Osteocyte (in vitro differentiated cells): ENCODE results near the gene LGR6. TPM values are rescaled to one million over a fixed set of nuclear protein-coding genes. Genes with fewer than 3 reads are reported as not detected.

Experiments
- DNase-seq: peaks from one replicate; pipeline ENCODE4 v3.0.0; 2021; ENCODE audit warnings: mixed read lengths; ENCODE audit not compliant: unreplicated experiment; ENCODE audit errors: extremely low spot score
- H3K27ac Mint-ChIP-seq: one replicate; pipeline ENCODE4 v1.8.0; 2021; ENCODE audit warnings: mild to moderate bottlenecking, mixed read lengths; ENCODE audit not compliant: unreplicated experiment
- H3K27me3 Mint-ChIP-seq: one replicate; pipeline ENCODE4 v1.8.0; 2021; ENCODE audit warnings: mixed read lengths; ENCODE audit not compliant: unreplicated experiment
- H3K36me3 Mint-ChIP-seq: one replicate; pipeline ENCODE4 v1.8.0; 2021; ENCODE audit warnings: mixed read lengths; ENCODE audit not compliant: unreplicated experiment
- H3K4me1 Mint-ChIP-seq: one replicate; pipeline ENCODE4 v1.8.0; 2021; ENCODE audit warnings: mixed read lengths; ENCODE audit not compliant: unreplicated experiment
- H3K4me3 Mint-ChIP-seq: one replicate; pipeline ENCODE4 v1.8.0; 2021; ENCODE audit warnings: mild to moderate bottlenecking, moderate library complexity, mixed read lengths; ENCODE audit not compliant: unreplicated experiment
- H3K9me3 Mint-ChIP-seq: one replicate; pipeline ENCODE4 v1.8.0; 2021; ENCODE audit warnings: mixed read lengths; ENCODE audit not compliant: unreplicated experiment
- total RNA-seq: library from RNA; stranded (reverse); gene quantifications from 2 replicates; pipeline ENCODE4 v1.2.1, GENCODE V29; 2021
- TF ChIP-seq, protein P1 (sequence below): fragments of 200-600 bp; sonication (generic); IDR thresholded peaks from 2 replicates; pipeline ENCODE4 v1.5.0; 2021; ENCODE audit warnings: antibody characterized with exemption, mild to moderate bottlenecking, moderate library complexity

LGR6 gene
- total RNA-seq, 1 donor from 2014 or later: 9.9 TPM

DNA sequence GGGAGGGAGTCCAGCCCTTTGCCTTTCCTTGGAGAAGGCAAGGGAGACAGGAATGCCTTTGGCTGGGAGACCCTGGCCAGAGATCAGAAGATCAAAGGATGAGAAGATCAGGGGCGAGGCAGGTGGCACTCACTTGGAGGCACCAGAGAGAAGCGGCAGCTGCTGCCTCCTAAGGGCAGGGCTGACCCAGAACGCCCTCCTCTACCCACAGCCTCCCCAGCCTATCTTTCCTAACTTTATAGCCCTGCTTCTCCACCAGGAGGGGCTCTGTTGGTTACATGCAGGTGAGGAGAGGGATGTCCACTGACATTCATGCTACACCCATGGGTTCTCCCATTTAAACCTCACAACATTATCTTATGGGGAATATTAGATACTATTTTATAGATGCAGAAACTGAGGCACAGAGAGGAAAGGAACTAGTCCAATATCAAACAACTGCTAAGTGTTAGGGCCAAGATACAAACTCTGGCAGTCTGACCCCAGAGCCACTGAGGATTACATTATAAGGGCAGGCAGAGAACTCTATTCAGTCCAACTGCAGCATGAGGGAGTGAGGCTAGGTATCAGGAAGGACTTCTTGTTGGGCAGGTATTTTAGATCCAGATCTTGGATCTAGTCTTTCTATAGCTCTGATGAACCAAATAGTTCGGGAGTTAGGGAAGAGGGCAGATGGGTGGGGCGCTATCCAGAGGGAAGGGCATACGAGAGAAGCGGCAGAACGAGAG is 19.9 kb downstream of the LGR6 start:
- H3K27ac Mint-ChIP-seq: peak overlapping the region; percentile 53
- H3K27me3 Mint-ChIP-seq: peaks cover 18% of the 10 kb centered on the region

DNA sequence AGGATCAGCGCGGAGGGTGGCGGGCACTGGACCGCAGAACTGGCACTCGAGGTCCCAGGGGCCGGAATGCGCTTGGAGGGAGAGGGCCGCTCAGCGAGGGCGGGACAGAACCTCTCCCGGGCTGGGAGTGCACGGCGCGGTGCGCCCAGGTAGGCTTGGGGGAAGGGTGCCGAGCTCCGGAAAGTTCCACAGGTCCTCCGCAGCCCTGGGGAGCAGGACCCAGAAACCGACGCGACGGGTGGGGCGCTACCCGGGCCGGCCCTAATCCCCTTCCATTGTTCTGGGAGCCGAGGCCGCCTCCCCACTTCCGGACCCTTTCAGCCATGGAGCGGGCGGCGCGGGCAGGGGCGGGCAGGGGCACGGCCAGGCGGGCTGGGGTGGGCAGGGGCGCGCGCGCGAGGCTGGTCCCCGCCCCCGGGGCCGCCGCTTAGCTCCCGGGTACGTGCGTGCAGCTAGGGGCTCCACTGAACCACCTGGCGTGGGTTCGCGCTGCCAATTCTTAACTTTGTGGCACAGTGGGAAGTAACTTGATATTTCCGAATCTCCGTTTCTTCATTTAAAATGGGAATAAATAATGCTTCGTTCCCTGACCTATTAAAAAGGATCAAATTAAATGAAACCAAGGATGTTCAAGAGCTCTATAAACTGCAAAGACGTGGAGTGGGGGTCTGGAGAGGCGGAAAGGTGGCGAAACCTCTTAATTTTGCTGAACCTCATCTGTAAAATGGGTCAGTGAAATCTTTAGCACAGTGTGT is 20.7 kb downstream of the LGR6 start:
- Mint-ChIP-seq H3K4me3 (peak overlapping the region; percentile 72), H3K9me3 (no peaks in the 10 kb centered on the region), H3K27me3 (peaks cover 24% of the 10 kb centered on the region), H3K36me3 (no peaks in the 10 kb centered on the region), H3K27ac (peak overlapping the region; percentile 53), H3K4me1 (peaks cover 43% of the 10 kb centered on the region)
- TF ChIP-seq, protein P1, sequence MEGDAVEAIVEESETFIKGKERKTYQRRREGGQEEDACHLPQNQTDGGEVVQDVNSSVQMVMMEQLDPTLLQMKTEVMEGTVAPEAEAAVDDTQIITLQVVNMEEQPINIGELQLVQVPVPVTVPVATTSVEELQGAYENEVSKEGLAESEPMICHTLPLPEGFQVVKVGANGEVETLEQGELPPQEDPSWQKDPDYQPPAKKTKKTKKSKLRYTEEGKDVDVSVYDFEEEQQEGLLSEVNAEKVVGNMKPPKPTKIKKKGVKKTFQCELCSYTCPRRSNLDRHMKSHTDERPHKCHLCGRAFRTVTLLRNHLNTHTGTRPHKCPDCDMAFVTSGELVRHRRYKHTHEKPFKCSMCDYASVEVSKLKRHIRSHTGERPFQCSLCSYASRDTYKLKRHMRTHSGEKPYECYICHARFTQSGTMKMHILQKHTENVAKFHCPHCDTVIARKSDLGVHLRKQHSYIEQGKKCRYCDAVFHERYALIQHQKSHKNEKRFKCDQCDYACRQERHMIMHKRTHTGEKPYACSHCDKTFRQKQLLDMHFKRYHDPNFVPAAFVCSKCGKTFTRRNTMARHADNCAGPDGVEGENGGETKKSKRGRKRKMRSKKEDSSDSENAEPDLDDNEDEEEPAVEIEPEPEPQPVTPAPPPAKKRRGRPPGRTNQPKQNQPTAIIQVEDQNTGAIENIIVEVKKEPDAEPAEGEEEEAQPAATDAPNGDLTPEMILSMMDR: no peak
- DNase-seq: no peak

More for the DNA sequence above, 19.9 kb downstream of the LGR6 start:
- no peak for DNase-seq
- H3K9me3 Mint-ChIP-seq: no peaks in the 10 kb centered on the region
- TF ChIP-seq, protein P1: peak; percentile 52
- peaks cover 38% of the 10 kb centered on the region for H3K4me1 Mint-ChIP-seq
- peak overlapping the region; percentile 72 for H3K4me3 Mint-ChIP-seq
- no peaks in the 10 kb centered on the region for H3K36me3 Mint-ChIP-seq

DNA sequence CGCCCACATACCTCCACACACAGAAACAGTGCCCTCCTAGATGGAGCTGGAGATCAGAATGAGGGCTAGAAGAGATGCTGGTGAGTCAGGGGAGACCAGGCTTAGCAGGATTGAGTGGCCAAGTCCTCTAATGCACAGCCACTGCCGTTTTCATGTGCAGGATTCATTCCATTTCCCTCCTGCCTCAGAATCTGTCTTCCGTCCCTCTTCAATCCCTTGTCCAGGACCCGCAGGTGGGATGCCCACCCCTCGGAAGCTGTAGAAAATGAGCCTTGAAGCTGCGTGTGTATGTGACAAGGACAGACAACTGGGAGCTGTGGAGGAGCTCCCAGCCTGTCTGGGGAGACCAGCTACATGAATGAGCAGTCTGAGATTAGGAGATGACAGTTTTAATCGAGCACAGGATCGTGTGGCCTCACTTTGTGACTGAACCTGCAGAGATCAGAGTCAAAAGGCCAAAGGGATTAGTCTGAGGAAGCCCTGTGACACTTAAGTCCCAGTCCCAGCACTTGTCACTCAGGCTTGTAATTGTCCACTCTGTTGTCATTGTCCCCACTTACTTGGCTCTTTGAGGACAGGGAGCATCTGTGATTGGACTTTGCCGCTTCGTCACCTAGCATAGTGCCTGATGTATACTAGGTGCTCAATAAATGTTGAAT is 22.0 kb downstream of the LGR6 start:
- H3K9me3 Mint-ChIP-seq: no peaks in the 10 kb centered on the region
- no peak for DNase-seq
- peaks cover 39% of the 10 kb centered on the region for H3K4me1 Mint-ChIP-seq
- H3K27me3 Mint-ChIP-seq: peaks cover 24% of the 10 kb centered on the region
- H3K4me3 Mint-ChIP-seq: no peak overlapping the region
- no peak overlapping the region for H3K27ac Mint-ChIP-seq
- H3K36me3 Mint-ChIP-seq: no peaks in the 10 kb centered on the region
- TF ChIP-seq, protein P1: no peak

DNA sequence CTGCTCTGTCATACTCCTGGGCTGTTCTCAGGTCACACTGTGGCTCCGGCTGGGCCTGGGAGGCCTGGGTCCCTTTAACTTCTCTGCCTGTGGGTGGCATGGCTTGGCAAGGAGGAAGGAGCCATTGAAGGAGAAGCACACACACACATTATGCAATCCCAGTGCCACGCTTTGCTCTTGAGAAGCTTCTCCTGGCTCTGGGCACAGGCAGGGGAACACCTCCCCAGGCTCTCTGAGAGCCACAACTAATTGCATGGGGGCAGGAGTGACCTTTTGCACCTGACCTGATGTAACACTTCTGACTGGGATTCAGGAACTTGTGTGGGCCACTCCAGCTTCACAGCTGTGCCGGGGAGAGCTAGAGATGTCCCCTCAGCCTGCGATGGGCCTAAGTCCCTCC is 23.1 kb downstream of the LGR6 start:
- H3K4me3 Mint-ChIP-seq: no peak overlapping the region
- peak overlapping the region; percentile 77 for H3K27ac Mint-ChIP-seq
- peaks cover 45% of the 10 kb centered on the region for H3K4me1 Mint-ChIP-seq
- DNase-seq: no peak
- peaks cover 24% of the 10 kb centered on the region for H3K27me3 Mint-ChIP-seq
- H3K36me3 Mint-ChIP-seq: no peaks in the 10 kb centered on the region
- TF ChIP-seq, protein P1: no peak
- H3K9me3 Mint-ChIP-seq: no peaks in the 10 kb centered on the region

DNA sequence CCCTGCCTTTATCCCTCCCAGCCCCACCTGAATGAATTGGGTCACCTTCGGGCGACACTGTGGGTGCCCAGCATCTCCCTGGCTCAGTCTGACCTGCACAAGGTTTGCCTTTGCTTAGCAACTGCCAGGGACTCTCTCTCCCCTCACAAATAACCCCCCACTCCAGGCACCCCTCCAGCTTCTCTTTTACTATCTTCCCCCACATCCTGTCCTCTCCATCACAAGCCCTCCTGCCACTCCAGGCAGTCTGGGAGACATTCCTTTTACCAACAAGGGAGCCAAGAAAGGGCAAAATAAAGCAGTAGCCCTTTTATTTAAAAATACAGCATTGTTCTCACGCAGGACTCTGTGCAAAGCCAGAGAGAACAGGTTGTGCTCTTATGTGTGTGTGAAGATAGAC is 23.9 kb downstream of the LGR6 start:
- Mint-ChIP-seq H3K27me3 (peaks cover 20% of the 10 kb centered on the region), H3K9me3 (no peaks in the 10 kb centered on the region), H3K4me3 (no peak overlapping the region), H3K36me3 (no peaks in the 10 kb centered on the region), H3K27ac (peak overlapping the region; percentile 77), H3K4me1 (peaks cover 53% of the 10 kb centered on the region)
- no peak for DNase-seq
- TF ChIP-seq, protein P1: no peak
